Fibroblast of lung (primary cell): ENCODE measurements around the gene SMAD3.

Experiments used
- EZH2 ChIP-seq: IDR thresholded peaks from 2 replicates; pipeline ENCODE4 v1.5.1; 2012; ENCODE audit warnings: low read length, control low read depth, mild to moderate bottlenecking; ENCODE audit errors: missing control alignments
- TF ChIP-seq, protein P1 (sequence below), 2 donors: IDR thresholded peaks in 1 of 2; conservative IDR thresholded peaks in 1 of 2; 1 replicate in 1 of 2; 2 replicates in 1 of 2; pipeline ENCODE4 v1.5.1; 2011 to 2012; ENCODE audit warnings: low read length in 2 of 2, control low read depth in 1 of 2, inconsistent platforms in 1 of 2, low read depth in 1 of 2, mild to moderate bottlenecking in 1 of 2

DNA sequence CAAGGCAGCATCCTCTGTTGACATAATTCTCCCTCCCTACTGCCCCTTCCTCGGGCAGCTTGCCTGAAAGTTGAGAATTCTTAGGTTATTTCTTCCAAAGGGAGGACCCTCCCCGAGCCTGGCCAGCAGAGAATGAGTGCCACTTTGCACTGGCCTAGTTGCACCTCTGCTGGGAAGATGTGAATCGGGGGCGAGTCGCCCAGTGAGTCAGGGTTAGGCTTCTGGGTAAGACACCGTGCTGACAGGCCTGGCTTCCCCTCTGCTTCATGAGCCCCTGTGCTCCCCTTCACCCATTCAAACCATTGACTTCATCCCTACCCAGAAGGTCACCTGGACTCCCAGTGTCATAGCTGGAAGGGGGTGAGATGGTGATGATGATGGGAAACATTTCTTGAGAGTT is 106.8 kb downstream of the SMAD3 start:
- TF ChIP-seq, protein P1, sequence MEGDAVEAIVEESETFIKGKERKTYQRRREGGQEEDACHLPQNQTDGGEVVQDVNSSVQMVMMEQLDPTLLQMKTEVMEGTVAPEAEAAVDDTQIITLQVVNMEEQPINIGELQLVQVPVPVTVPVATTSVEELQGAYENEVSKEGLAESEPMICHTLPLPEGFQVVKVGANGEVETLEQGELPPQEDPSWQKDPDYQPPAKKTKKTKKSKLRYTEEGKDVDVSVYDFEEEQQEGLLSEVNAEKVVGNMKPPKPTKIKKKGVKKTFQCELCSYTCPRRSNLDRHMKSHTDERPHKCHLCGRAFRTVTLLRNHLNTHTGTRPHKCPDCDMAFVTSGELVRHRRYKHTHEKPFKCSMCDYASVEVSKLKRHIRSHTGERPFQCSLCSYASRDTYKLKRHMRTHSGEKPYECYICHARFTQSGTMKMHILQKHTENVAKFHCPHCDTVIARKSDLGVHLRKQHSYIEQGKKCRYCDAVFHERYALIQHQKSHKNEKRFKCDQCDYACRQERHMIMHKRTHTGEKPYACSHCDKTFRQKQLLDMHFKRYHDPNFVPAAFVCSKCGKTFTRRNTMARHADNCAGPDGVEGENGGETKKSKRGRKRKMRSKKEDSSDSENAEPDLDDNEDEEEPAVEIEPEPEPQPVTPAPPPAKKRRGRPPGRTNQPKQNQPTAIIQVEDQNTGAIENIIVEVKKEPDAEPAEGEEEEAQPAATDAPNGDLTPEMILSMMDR (conservative IDR thresholded peaks at IDR 0.05 in 1 of 2, IDR thresholded peaks at IDR 0.05 in 1 of 2; ENCODE audit: low read depth in 1 of 2, low read length in 2 of 2): no peak
- TF ChIP-seq EZH2: no peak
